Measurements from ENCODE around the gene NONO.
"Not testable (repeated sequence)": the region's sequence is repeated elsewhere in the genome, so short reads cannot be mapped to it uniquely, and the experiment has no call there.

Gene NONO

GRCh38 chrX:71291381-71291780 is 7.9 kb downstream of the NONO start:
- DNase-seq: no peak

- DNase-seq: no peak
Measured at GRCh38 chrX:71292669-71293365, 9.4 kb downstream of the NONO start.

- no peak for DNase-seq
Measured at GRCh38 chrX:71296806-71297205, 13.4 kb downstream of the NONO start.

- no peak for DNase-seq
Measured at GRCh38 chrX:71298119-71298518, 14.7 kb downstream of the NONO start.

GRCh38 chrX:71300064-71300463 is 16.6 kb downstream of the NONO start:
- DNase-seq: not testable (repeated sequence)

GRCh38 chrX:71300495-71300894 is 17.1 kb downstream of the NONO start:
- not testable (repeated sequence) for DNase-seq

GRCh38 chrX:71301195-71301924 is 17.9 kb downstream of the NONO start, which contains the start of gene ITGB1BP2:
TSS of gene ITGB1BP2 (plus strand) at chrX:71301750. CDS start at chrX:71301807, 57 bp downstream.
- no peak for DNase-seq

- no peak for DNase-seq
Measured at GRCh38 chrX:71302461-71303213, 19.2 kb downstream of the NONO start.

GRCh38 chrX:71304561-71304960 is 21.1 kb downstream of the NONO start:
- no peak for DNase-seq

GRCh38 chrX:71315917-71316316 is 32.5 kb downstream of the NONO start:
- no peak for DNase-seq

GRCh38 chrX:71316959-71317358 is 33.5 kb downstream of the NONO start:
- DNase-seq: not testable (repeated sequence)

GRCh38 chrX:71320126-71320525 is 36.7 kb downstream of the NONO start:
- no peak for DNase-seq

GRCh38 chrX:71321731-71322130 is 38.3 kb downstream of the NONO start:
- DNase-seq: no peak

GRCh38 chrX:71324452-71324851 is 41.0 kb downstream of the NONO start:
- not testable (repeated sequence) for DNase-seq

GRCh38 chrX:71326394-71326793 is 43.0 kb downstream of the NONO start:
- DNase-seq: no peak

GRCh38 chrX:71349151-71349665 is 65.8 kb downstream of the NONO start:
- not testable (repeated sequence) for DNase-seq

GRCh38 chrX:71349867-71350266 is 66.4 kb downstream of the NONO start:
- DNase-seq: not testable (repeated sequence)
